ENCODE results near the gene METTL15.
A peak's percentile ranks its signal among the peaks of the same experiment; 100 is the strongest.
"Not testable (repeated sequence)": the region's sequence is repeated elsewhere in the genome, so short reads cannot be mapped to it uniquely, and the experiment has no call there.

The METTL15 gene

GRCh38 chr11:28107750-28108618 is at the start of gene METTL15, which contains the start of gene KIF18A:
TSS of gene METTL15 (plus strand) at chr11:28108388. CDS start at chr11:28113335, 4,947 bp downstream.
TSS of gene KIF18A (minus strand) at chr11:28108156. CDS start at chr11:28097947, 10,209 bp downstream.
- POLR2A ChIA-PET, result interaction anchor here (0.5 to 1.2 kb wide), 5 partner anchors 9 to 601 kb away, joined by 3 to 6 read pairs (median 4); partner anchors contain the start of gene LIN7C
- CTCF ChIA-PET, result no interaction called here
- no peak; the same call in none of the 2 replicates for TF ChIP-seq L3MBTL2 (conservative IDR thresholded peaks at IDR 0.05)
- TF ChIP-seq ARNT (IDR thresholded peaks at IDR 0.05), result no peak
- peak; percentile 60 for TF ChIP-seq PKNOX1 (IDR thresholded peaks at IDR 0.05)
- no peak for TF ChIP-seq NFRKB (IDR thresholded peaks at IDR 0.05)
- peak; percentile 92 for TF ChIP-seq FOXM1 (IDR thresholded peaks at IDR 0.05; ENCODE audit: borderline replicate concordance)
- DNase-seq (ENCODE audit: extremely low spot score), result peak; percentile 91

- TF ChIP-seq FOXK2 (IDR thresholded peaks at IDR 0.05) (no peak), ARNT (IDR thresholded peaks at IDR 0.05) (no peak), NFRKB (IDR thresholded peaks at IDR 0.05) (no peak), FOXM1 (IDR thresholded peaks at IDR 0.05; ENCODE audit: borderline replicate concordance) (no peak)
- POLR2A ChIA-PET, result no interaction called here
- CTCF ChIA-PET, result no interaction called here
- no peak for DNase-seq (ENCODE audit: extremely low spot score)
Measured at GRCh38 chr11:28071305-28071704, 36.9 kb upstream of the METTL15 start.

- ChIA-PET CTCF (no interaction called here), POLR2A (no interaction called here)
- no peak for TF ChIP-seq LEF1 (IDR thresholded peaks at IDR 0.05; ENCODE audit: borderline replicate concordance)
- no peak for TF ChIP-seq SUZ12 (IDR thresholded peaks at IDR 0.05)
- TF ChIP-seq CTBP1 (IDR thresholded peaks at IDR 0.05; ENCODE audit: borderline replicate concordance), result no peak
- TF ChIP-seq ZNF384 (IDR thresholded peaks at IDR 0.05), result no peak
- no peak for TF ChIP-seq L3MBTL2 (conservative IDR thresholded peaks at IDR 0.05)
- no peak for TF ChIP-seq SP1 (IDR thresholded peaks at IDR 0.05)
- no peak for TF ChIP-seq NFRKB (IDR thresholded peaks at IDR 0.05)
- TF ChIP-seq TARDBP (IDR thresholded peaks at IDR 0.05), result no peak
- TF ChIP-seq BHLHE40 (IDR thresholded peaks at IDR 0.05; ENCODE audit: borderline replicate concordance), result no peak
- no peak for TF ChIP-seq FOXA1 (IDR thresholded peaks at IDR 0.05)
- no peak for TF ChIP-seq FOXK2 (IDR thresholded peaks at IDR 0.05)
- TF ChIP-seq HDGF (IDR thresholded peaks at IDR 0.05; ENCODE audit: borderline replicate concordance), result no peak
- TF ChIP-seq PKNOX1 (IDR thresholded peaks at IDR 0.05), result no peak
- no peak for TF ChIP-seq ARNT (IDR thresholded peaks at IDR 0.05)
- DNase-seq (ENCODE audit: extremely low spot score), result no peak
Measured at GRCh38 chr11:28072321-28072720, 35.9 kb upstream of the METTL15 start.

- ChIA-PET CTCF (no interaction called here), POLR2A (no interaction called here)
- TF ChIP-seq ARNT (IDR thresholded peaks at IDR 0.05) (no peak), TARDBP (IDR thresholded peaks at IDR 0.05) (no peak), NFRKB (IDR thresholded peaks at IDR 0.05) (no peak), PKNOX1 (IDR thresholded peaks at IDR 0.05) (no peak), HDGF (IDR thresholded peaks at IDR 0.05; ENCODE audit: borderline replicate concordance) (no peak), ZNF384 (IDR thresholded peaks at IDR 0.05) (no peak), BHLHE40 (IDR thresholded peaks at IDR 0.05; ENCODE audit: borderline replicate concordance) (no peak), CTBP1 (IDR thresholded peaks at IDR 0.05; ENCODE audit: borderline replicate concordance) (no peak), ELF4 (IDR thresholded peaks at IDR 0.05) (no peak), SP1 (IDR thresholded peaks at IDR 0.05) (no peak), LEF1 (IDR thresholded peaks at IDR 0.05; ENCODE audit: borderline replicate concordance) (no peak), FOXM1 (IDR thresholded peaks at IDR 0.05; ENCODE audit: borderline replicate concordance) (no peak)
- DNase-seq (ENCODE audit: extremely low spot score), result no peak
Measured at GRCh38 chr11:28077521-28077920, 30.7 kb upstream of the METTL15 start.

- ChIA-PET CTCF (no interaction called here), POLR2A (no interaction called here)
- TF ChIP-seq HDGF (IDR thresholded peaks at IDR 0.05; ENCODE audit: borderline replicate concordance) (no peak), ZNF384 (IDR thresholded peaks at IDR 0.05) (no peak), LEF1 (IDR thresholded peaks at IDR 0.05; ENCODE audit: borderline replicate concordance) (no peak), FOXM1 (IDR thresholded peaks at IDR 0.05; ENCODE audit: borderline replicate concordance) (no peak), BHLHE40 (IDR thresholded peaks at IDR 0.05; ENCODE audit: borderline replicate concordance) (no peak), SP1 (IDR thresholded peaks at IDR 0.05) (no peak), PKNOX1 (IDR thresholded peaks at IDR 0.05) (no peak)
- DNase-seq (ENCODE audit: extremely low spot score), result no peak
Measured at GRCh38 chr11:28083118-28083517, 25.1 kb upstream of the METTL15 start.

- DNase-seq (ENCODE audit: extremely low spot score), result no peak
- CTCF ChIA-PET, result no interaction called here
- POLR2A ChIA-PET, result no interaction called here
- no peak for TF ChIP-seq BHLHE40 (IDR thresholded peaks at IDR 0.05; ENCODE audit: borderline replicate concordance)
- TF ChIP-seq NFRKB (IDR thresholded peaks at IDR 0.05), result no peak
- no peak for TF ChIP-seq TARDBP (IDR thresholded peaks at IDR 0.05)
- no peak for TF ChIP-seq CTBP1 (IDR thresholded peaks at IDR 0.05; ENCODE audit: borderline replicate concordance)
- TF ChIP-seq SUZ12 (IDR thresholded peaks at IDR 0.05), result no peak
- no peak for TF ChIP-seq ELF4 (IDR thresholded peaks at IDR 0.05)
Measured at GRCh38 chr11:28086569-28086968, 21.6 kb upstream of the METTL15 start.

- POLR2A ChIA-PET; CTCF ChIA-PET; DNase-seq (ENCODE audit: extremely low spot score): not testable (repeated sequence)
Measured at GRCh38 chr11:28087192-28087591, 21.0 kb upstream of the METTL15 start.

- CTCF ChIA-PET, POLR2A ChIA-PET: not testable (repeated sequence)
Measured at GRCh38 chr11:28087693-28088092, 20.5 kb upstream of the METTL15 start.

More at GRCh38 chr11:28087693-28088092, 20.5 kb upstream of the METTL15 start:
- not testable (repeated sequence) for DNase-seq (ENCODE audit: extremely low spot score)
